ENCODE results near the gene ANKRD11. TPM values are rescaled to one million over a fixed set of nuclear protein-coding genes. Genes with fewer than 3 reads are reported as not detected.

Gene ANKRD11
- total and polyA plus RNA-seq, 2 donors (not counting 3 experiments of a cell fraction or from before 2014, with no cell fraction given) = 55.8 to 191 TPM

DNA sequence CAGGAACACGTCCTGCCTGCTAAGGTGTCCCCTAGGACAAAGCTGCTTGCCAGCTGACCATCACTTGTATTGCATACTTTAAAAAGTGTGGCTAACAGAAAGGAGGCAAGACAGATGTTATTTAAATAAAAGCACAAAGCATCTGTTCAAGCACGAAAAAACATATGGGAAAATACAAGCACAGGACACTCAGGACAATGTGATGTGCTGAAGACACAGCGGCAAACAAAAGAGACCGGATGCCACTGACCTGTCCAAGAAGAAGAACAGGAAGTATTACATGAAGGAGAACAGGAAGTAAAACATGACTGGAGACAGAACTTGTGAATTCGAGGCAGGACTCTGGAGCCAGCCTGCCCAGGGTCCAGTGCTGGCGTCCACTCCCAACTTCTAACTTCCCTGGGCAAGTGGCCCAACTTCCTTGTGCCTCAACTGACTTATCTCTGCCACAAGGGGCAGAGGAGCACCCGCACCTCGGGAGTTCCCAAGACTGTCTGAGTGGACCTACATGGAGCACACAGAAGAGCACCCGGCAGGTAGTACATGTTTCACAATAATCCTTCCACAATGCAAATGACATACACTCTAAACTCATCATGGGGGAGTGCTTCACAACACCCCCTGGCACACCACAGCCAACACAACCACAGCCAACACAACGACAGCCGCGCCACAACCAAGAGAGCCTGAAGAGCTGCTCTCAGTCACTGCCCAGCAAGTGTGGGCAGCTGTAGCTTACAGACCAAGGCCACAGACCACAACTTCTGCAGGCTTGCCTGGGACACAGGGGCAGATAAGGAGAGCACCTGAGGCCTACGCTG lies 36.6 kb downstream of the ANKRD11 start:
- ChIA-PET POLR2A (no interaction called here), CTCF (interaction anchor here (1.0 to 1.4 kb wide), 2 partner anchors 33 to 71 kb away, joined by 3 read pairs; no protein-coding TSS in a partner anchor)
- Histone ChIP-seq H3K4me3 (replicated peaks in 1 of 3; ENCODE audit: insufficient read depth in 1 of 3, low read depth in 1 of 3, low read length in 3 of 3) (no peak overlapping the region), H3K36me3 (ENCODE audit: control insufficient read depth in 2 of 2, extremely low read depth in 1 of 2, insufficient read depth in 2 of 2, low read length in 2 of 2) (no peaks in the 10 kb centered on the region), H2AFZ (ENCODE audit: low read depth, low read length) (no peak overlapping the region), H3K27me3 (ENCODE audit: control insufficient read depth in 2 of 2, insufficient read depth in 2 of 2, low read length in 2 of 2) (no peaks in the 10 kb centered on the region), H3K9me3 (replicated peaks; ENCODE audit: control insufficient read depth, insufficient read depth, low read length) (no peaks in the 10 kb centered on the region), H3K9ac (replicated peaks; ENCODE audit: extremely low read depth, insufficient read depth, low read length) (no peak overlapping the region), H3K9me1 (replicated peaks; ENCODE audit: control insufficient read depth, extremely low read depth, insufficient read depth, low read length) (no peaks in the 10 kb centered on the region), H3K79me2 (ENCODE audit: control insufficient read depth, insufficient read depth, low read length) (peaks cover 94% of the 10 kb centered on the region), H3K27ac (ENCODE audit: insufficient read depth, low read depth, low read length) (peak overlapping the region; percentile 29), H4K20me1 (replicated peaks; ENCODE audit: control insufficient read depth, extremely low read depth, insufficient read depth, low read length) (no peaks in the 10 kb centered on the region), H3K4me2 (ENCODE audit: insufficient read depth, low read length) (peak overlapping the region; percentile 61), H3K4me1 (ENCODE audit: control insufficient read depth, extremely low read depth, insufficient read depth, low read length) (peaks cover 42% of the 10 kb centered on the region)
- dilution Hi-C loops (cut with MboI; ENCODE audit: extremely low pct_ligation_motif_present, low sequenced_read_pairs) = no loop called here
- DNase-seq (ENCODE audit: low read depth, low spot score) (peak; percentile 48), FAIRE-seq (peak; percentile 82)
- intact Hi-C loops (cut with micrococcal nuclease) = loop anchor here (5.0 kb wide), 1 partner anchor 34 kb away; no protein-coding TSS in a partner anchor
- TF ChIP-seq, protein P1, sequence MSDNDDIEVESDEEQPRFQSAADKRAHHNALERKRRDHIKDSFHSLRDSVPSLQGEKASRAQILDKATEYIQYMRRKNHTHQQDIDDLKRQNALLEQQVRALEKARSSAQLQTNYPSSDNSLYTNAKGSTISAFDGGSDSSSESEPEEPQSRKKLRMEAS (IDR thresholded peaks at IDR 0.05; ENCODE audit: insufficient read depth, insufficient read length) = no peak
- TF ChIP-seq, protein P2, sequence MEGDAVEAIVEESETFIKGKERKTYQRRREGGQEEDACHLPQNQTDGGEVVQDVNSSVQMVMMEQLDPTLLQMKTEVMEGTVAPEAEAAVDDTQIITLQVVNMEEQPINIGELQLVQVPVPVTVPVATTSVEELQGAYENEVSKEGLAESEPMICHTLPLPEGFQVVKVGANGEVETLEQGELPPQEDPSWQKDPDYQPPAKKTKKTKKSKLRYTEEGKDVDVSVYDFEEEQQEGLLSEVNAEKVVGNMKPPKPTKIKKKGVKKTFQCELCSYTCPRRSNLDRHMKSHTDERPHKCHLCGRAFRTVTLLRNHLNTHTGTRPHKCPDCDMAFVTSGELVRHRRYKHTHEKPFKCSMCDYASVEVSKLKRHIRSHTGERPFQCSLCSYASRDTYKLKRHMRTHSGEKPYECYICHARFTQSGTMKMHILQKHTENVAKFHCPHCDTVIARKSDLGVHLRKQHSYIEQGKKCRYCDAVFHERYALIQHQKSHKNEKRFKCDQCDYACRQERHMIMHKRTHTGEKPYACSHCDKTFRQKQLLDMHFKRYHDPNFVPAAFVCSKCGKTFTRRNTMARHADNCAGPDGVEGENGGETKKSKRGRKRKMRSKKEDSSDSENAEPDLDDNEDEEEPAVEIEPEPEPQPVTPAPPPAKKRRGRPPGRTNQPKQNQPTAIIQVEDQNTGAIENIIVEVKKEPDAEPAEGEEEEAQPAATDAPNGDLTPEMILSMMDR (IDR thresholded peaks at IDR 0.05; ENCODE audit: extremely low read depth in 1 of 2, insufficient read depth in 1 of 2, low read depth in 1 of 2, low read length in 2 of 2) = peak; percentile 43 to 49
- TF ChIP-seq FOS (IDR thresholded peaks at IDR 0.05; ENCODE audit: borderline replicate concordance, insufficient read depth, low read length) = peak; percentile 4
- BruUV-seq (replicated peaks) = no TSS peak

DNA sequence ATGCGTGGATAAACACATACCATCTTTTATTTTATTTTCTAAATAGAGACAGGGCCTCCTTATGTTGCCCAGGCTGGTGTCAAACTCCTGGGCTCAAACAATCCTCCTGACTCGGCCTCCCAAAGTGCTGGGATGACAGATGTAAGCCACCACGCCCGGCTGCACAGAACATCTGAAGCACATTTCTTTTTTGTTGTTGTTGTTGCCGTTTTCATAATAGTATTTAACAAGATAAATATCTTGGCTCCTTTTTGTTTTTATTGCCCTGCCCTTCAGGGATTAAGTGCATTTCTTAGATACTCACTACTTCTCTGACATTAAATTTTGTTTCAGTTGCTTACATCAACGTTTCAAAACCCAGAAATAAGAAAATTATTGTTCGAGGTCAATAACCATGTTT lies 37.4 kb downstream of the ANKRD11 start:
- no peaks in the 10 kb centered on the region for H3K9me3 ChIP-seq (replicated peaks; ENCODE audit: control insufficient read depth, insufficient read depth, low read length)
- H3K79me2 ChIP-seq (ENCODE audit: control insufficient read depth, insufficient read depth, low read length) = peaks cover 95% of the 10 kb centered on the region
- no peak overlapping the region for H3K9ac ChIP-seq (replicated peaks; ENCODE audit: extremely low read depth, insufficient read depth, low read length)
- ChIA-PET CTCF (no interaction called here), POLR2A (no interaction called here)
- no peak overlapping the region for H2AFZ ChIP-seq (ENCODE audit: low read depth, low read length)
- dilution Hi-C loops (cut with MboI; ENCODE audit: extremely low pct_ligation_motif_present, low sequenced_read_pairs) = no loop called here
- H3K4me3 ChIP-seq (replicated peaks in 1 of 3; ENCODE audit: insufficient read depth in 1 of 3, low read depth in 1 of 3, low read length in 3 of 3) = no peak overlapping the region
- H3K27ac ChIP-seq (ENCODE audit: insufficient read depth, low read depth, low read length) = no peak overlapping the region
- FAIRE-seq = no peak
- TF ChIP-seq EZH2 (IDR thresholded peaks at IDR 0.05; ENCODE audit: borderline replicate concordance, low read depth, low read length, severe bottlenecking) (no peak), MYC (IDR thresholded peaks at IDR 0.05; ENCODE audit: low read depth, low read length) (no peak)
- TF ChIP-seq, protein P2 (IDR thresholded peaks at IDR 0.05; ENCODE audit: extremely low read depth in 1 of 2, insufficient read depth in 1 of 2, low read depth in 1 of 2, low read length in 2 of 2) = no peak
- H3K9me1 ChIP-seq (replicated peaks; ENCODE audit: control insufficient read depth, extremely low read depth, insufficient read depth, low read length) = no peaks in the 10 kb centered on the region
- H3K36me3 ChIP-seq (ENCODE audit: control insufficient read depth in 2 of 2, extremely low read depth in 1 of 2, insufficient read depth in 2 of 2, low read length in 2 of 2) = no peaks in the 10 kb centered on the region
- H3K4me1 ChIP-seq (ENCODE audit: control insufficient read depth, extremely low read depth, insufficient read depth, low read length) = peaks cover 43% of the 10 kb centered on the region
- intact Hi-C loops (cut with micrococcal nuclease) = loop anchor here (5.0 kb wide), 1 partner anchor 34 kb away; no protein-coding TSS in a partner anchor
- H3K27me3 ChIP-seq (ENCODE audit: control insufficient read depth in 2 of 2, insufficient read depth in 2 of 2, low read length in 2 of 2) = no peaks in the 10 kb centered on the region
- H4K20me1 ChIP-seq (replicated peaks; ENCODE audit: control insufficient read depth, extremely low read depth, insufficient read depth, low read length) = no peaks in the 10 kb centered on the region
- no peak overlapping the region for H3K4me2 ChIP-seq (ENCODE audit: insufficient read depth, low read length)
- no TSS peak for BruUV-seq (replicated peaks)
- no peak for DNase-seq (ENCODE audit: low read depth, low spot score)
